CD4-positive, alpha-beta T cell treated with Interleukin-10 for 1 hour (primary cell): Measurements from ENCODE around the gene CA12.

Source experiments
- DNase-seq: peaks from one replicate; pipeline ENCODE4 v3.0.0-alpha.2; 2020

The CA12 gene

GRCh38 chr15:63401714-63402497, 20.3 kb upstream of the CA12 start:
- DNase-seq = no peak

GRCh38 chr15:63401078-63401477, 19.4 kb upstream of the CA12 start:
- DNase-seq = no peak

- no peak for DNase-seq
Observed at GRCh38 chr15:63398456-63398855, 16.8 kb upstream of the CA12 start.

GRCh38 chr15:63396152-63396928, 14.7 kb upstream of the CA12 start:
- DNase-seq = no peak

GRCh38 chr15:63395730-63396151, 14.1 kb upstream of the CA12 start:
- DNase-seq = no peak

- no peak for DNase-seq
Observed at GRCh38 chr15:63392361-63393009, 10.8 kb upstream of the CA12 start.

- no peak for DNase-seq
Observed at GRCh38 chr15:63391669-63392360, 10.2 kb upstream of the CA12 start.

- DNase-seq = no peak
Observed at GRCh38 chr15:63390689-63391088, 9.0 kb upstream of the CA12 start.

GRCh38 chr15:63389902-63390670, 8.4 kb upstream of the CA12 start:
- DNase-seq = no peak

GRCh38 chr15:63388511-63388910, 6.9 kb upstream of the CA12 start:
- no peak for DNase-seq

- no peak for DNase-seq
Observed at GRCh38 chr15:63387748-63388493, 6.3 kb upstream of the CA12 start.

GRCh38 chr15:63385911-63386531, 4.4 kb upstream of the CA12 start:
- DNase-seq = no peak

GRCh38 chr15:63384906-63385305, 3.3 kb upstream of the CA12 start:
- no peak for DNase-seq

- no peak for DNase-seq
Observed at GRCh38 chr15:63382966-63383710, 1.5 kb upstream of the CA12 start.

GRCh38 chr15:63380808-63381282, 801 bp downstream of the CA12 start:
- no peak for DNase-seq

GRCh38 chr15:63380151-63380807, 1.4 kb downstream of the CA12 start:
- DNase-seq = no peak

GRCh38 chr15:63379492-63380150, 2.0 kb downstream of the CA12 start:
- no peak for DNase-seq

- DNase-seq = no peak
Observed at GRCh38 chr15:63378946-63379345, 2.7 kb downstream of the CA12 start.
